Measurements from ENCODE around the gene GGT7. TPM values are rescaled to one million over a fixed set of nuclear protein-coding genes. Genes with fewer than 3 reads are reported as not detected.
"Not testable (repeated sequence)": the region's sequence is repeated elsewhere in the genome, so short reads cannot be mapped to it uniquely, and the experiment has no call there.

The GGT7 gene
- total RNA-seq, 4 donors from 2014 or later = 3.6 to 14.9 (median 11.9) TPM

DNA sequence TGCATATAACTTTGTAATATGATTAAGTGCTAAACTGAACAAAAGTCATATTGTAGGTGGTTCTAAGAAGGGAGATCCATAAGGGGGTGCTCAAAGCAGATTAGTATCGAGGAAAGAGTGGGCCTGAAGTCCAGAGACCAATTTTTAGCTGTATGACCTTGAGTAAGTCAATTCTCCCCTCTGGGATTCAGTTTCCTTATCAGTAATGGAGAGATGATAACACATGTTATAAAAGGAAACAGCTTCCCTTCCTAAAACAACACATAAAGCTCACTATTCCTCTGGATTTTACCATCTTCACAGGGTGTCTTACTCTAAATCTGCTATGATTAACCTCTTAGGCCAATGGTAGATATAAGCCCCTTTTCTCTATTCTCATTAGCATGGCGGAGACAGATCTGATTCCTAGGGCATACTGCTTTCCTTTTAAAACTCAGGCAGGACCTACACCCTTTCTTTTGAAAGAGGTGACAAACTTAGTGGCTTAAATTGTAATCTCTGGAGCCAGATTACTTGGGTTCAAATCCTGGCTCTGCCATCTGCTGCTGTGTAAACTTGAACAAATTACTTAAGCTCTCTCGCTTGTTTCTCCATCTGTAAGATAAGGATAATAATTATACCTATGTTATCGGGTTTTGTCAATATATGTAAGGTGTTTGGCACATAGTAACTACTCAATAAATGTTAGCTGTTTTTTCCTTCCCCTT is 43.2 kb upstream of the GGT7 start:
- no peak for ATAC-seq
- Histone ChIP-seq H3K27me3 (no peaks in the 10 kb centered on the region), H3K4me1 (no peaks in the 10 kb centered on the region), H3K36me3 (peaks cover 0 to 50% of the 10 kb centered on the region in 2 donors), H3K4me3 (no peak overlapping the region), H3K27ac (no peak overlapping the region), H3K9me3 (no peaks in the 10 kb centered on the region)
- 80 to 84% methylated on average over 3 to 4 of the region's 4 CpGs for WGBS, 2 donors (ENCODE audit: low coverage in 1 of 2)
- TF ChIP-seq, protein P1, sequence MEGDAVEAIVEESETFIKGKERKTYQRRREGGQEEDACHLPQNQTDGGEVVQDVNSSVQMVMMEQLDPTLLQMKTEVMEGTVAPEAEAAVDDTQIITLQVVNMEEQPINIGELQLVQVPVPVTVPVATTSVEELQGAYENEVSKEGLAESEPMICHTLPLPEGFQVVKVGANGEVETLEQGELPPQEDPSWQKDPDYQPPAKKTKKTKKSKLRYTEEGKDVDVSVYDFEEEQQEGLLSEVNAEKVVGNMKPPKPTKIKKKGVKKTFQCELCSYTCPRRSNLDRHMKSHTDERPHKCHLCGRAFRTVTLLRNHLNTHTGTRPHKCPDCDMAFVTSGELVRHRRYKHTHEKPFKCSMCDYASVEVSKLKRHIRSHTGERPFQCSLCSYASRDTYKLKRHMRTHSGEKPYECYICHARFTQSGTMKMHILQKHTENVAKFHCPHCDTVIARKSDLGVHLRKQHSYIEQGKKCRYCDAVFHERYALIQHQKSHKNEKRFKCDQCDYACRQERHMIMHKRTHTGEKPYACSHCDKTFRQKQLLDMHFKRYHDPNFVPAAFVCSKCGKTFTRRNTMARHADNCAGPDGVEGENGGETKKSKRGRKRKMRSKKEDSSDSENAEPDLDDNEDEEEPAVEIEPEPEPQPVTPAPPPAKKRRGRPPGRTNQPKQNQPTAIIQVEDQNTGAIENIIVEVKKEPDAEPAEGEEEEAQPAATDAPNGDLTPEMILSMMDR (IDR thresholded peaks at IDR 0.05) = no peak
- TF ChIP-seq POLR2A (IDR thresholded peaks at IDR 0.05) (no peak), POLR2AphosphoS5 (IDR thresholded peaks at IDR 0.05) (no peak), EP300 (IDR thresholded peaks at IDR 0.05) (no peak)

DNA sequence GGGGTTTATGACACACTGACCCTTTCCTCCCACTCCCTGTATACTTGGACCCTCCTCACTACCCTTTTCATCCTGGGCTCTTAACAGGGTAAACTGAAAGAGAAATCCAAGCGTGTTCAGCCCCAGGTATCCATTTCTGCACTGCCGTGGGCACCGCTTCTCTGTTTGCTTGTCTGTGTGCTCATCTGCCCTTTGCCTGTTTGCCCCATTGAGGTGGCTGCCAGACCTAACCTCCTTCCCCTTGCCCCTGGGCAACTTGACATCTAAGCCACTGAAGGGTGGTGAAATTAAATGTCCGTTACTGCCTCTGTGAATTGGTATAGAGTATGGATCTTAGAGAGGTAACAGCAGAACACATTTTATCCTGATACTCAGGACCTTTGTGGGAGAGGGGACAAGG is 42.5 kb upstream of the GGT7 start:
- no peak for TF ChIP-seq POLR2AphosphoS5 (IDR thresholded peaks at IDR 0.05)
- TF ChIP-seq EP300 (IDR thresholded peaks at IDR 0.05) = no peak
- TF ChIP-seq, protein P1 (IDR thresholded peaks at IDR 0.05) = no peak
- no peak for TF ChIP-seq POLR2A (IDR thresholded peaks at IDR 0.05)

DNA sequence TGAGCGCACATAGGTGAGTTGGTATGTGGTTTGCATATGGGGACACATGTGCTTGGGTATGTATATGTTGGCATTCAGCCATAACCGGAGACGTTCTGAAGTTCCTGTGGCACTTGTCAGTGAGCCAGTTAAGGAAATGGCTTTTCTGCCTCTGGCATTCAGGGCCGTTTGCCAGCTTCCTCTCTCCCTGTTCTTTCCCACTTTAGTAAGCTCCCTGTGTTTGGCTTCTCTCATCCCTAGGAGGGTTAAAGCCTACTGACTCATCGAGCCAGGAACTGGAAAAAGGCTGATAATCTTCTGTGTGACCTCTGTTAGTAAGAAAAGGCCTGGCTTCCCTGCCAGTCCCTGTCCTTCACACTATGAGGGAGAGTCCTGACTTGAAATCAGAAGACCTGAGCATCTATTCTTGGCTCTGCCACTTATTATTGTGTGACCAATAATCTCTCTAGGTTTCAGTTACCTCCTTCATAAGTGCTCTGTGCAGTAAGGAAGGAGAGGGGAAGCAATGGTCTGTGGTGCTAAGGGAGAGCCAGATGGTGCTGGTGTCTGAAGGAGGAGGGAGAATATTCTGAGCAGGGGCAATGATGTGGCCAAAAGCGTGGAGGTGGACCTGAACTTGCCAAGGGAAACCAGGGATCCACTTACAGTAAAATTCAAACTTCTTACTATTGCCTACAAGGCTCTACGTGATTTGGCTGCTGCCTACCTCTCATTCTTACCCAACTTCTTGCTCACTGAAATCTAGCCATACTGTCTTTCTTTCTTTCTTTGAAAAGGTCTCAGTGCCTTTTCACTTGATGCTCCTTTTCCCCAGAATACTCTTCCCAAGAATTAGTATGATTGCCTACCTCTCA is 35.2 kb upstream of the GGT7 start:
- Histone ChIP-seq H3K36me3 (no peaks in the 10 kb centered on the region), H3K9me3 (no peaks in the 10 kb centered on the region), H3K27ac (peak overlapping the region in 3 of 4 donors; percentile 71 to 78 (median 74)), H3K4me1 (peaks cover 3 to 23% (median 14%) of the 10 kb centered on the region in 3 donors), H3K4me3 (no peak overlapping the region), H3K27me3 (no peaks in the 10 kb centered on the region)
- WGBS, 2 donors (ENCODE audit: low coverage in 1 of 2) = 20 to 68% methylated on average over 2 to 4 of the region's 7 CpGs
- TF ChIP-seq, protein P1 (IDR thresholded peaks at IDR 0.05) = no peak
- TF ChIP-seq POLR2A (IDR thresholded peaks at IDR 0.05) = no peak
- peak; percentile 70 for TF ChIP-seq POLR2AphosphoS5 (IDR thresholded peaks at IDR 0.05)
- TF ChIP-seq EP300 (IDR thresholded peaks at IDR 0.05) = no peak
- ATAC-seq = peak; percentile 74

More for the DNA sequence above, 42.5 kb upstream of the GGT7 start:
- Histone ChIP-seq H3K4me3 (no peak overlapping the region), H3K9me3 (no peaks in the 10 kb centered on the region), H3K36me3 (peaks cover 0 to 42% of the 10 kb centered on the region in 2 donors), H3K4me1 (no peaks in the 10 kb centered on the region), H3K27me3 (no peaks in the 10 kb centered on the region), H3K27ac (no peak overlapping the region)
- ATAC-seq = no peak
- 88% methylated on average over 3 of the region's 4 CpGs; no CpG with 5 or more reads in 1 of the 2 donors for WGBS, 2 donors (ENCODE audit: low coverage in 1 of 2)

DNA sequence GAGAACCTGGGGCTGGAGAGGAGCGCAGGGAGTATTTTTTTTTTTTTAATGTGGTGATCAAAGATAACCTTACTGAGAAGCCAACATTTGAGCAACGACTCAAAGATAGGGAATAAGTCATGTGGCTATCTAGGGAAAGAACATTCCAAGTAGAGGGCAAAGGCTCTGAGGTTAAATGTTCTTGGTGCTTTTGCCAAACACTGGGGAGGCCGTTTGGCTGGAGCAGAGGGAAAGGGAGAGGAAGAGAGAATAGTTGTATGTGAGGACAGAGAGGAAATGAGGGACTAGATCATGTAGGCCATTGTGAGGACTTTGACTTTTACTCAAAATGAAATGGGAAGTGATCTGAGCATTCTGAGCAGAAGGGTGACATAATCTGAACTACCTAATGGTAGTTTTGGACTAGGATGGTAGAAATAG is 31.6 kb upstream of the GGT7 start:
- no peak for ATAC-seq
- H3K4me1 ChIP-seq = peaks cover 3 to 23% (median 14%) of the 10 kb centered on the region in 3 donors
- H3K27me3 ChIP-seq = no peaks in the 10 kb centered on the region
- no peak overlapping the region for H3K4me3 ChIP-seq
- no peaks in the 10 kb centered on the region for H3K9me3 ChIP-seq
- no peaks in the 10 kb centered on the region for H3K36me3 ChIP-seq
- no peak overlapping the region for H3K27ac ChIP-seq
- TF ChIP-seq, protein P1 (IDR thresholded peaks at IDR 0.05) = no peak
- TF ChIP-seq EP300 (IDR thresholded peaks at IDR 0.05) (no peak), POLR2A (IDR thresholded peaks at IDR 0.05) (no peak), POLR2AphosphoS5 (IDR thresholded peaks at IDR 0.05) (no peak)
- WGBS, 2 donors (ENCODE audit: low coverage in 1 of 2) = 33 to 74% methylated on average over 3 of the region's 3 CpGs

DNA sequence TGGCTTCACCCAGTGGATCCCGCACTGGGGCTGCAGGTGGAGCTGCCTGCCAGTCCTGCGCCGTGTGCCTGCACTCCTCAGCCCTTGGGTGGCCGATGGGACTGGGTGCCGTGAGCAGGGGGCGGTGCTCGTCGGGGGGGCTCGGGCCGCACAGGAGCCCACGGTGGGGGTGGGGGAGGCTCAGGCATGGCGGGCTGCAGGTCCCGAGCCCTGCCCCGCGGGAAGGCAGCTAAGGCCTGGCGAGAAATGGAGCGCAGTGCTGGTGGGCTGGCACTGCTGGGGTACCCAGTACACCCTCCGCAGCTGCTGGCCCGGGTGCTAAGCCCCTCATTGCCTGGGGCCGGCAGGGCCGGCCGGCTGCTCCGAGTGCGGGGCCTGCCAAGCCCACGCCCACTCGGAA is 26.1 kb upstream of the GGT7 start:
- not testable (repeated sequence) for H3K36me3 ChIP-seq, ATAC-seq, H3K27ac ChIP-seq, H3K27me3 ChIP-seq, H3K4me3 ChIP-seq, H3K9me3 ChIP-seq
- no CpG with 5 or more reads among the region's 26 CpGs for WGBS, 2 donors (ENCODE audit: low coverage in 1 of 2)
- H3K4me1 ChIP-seq = peaks cover 0 to 30% (median 0%) of the 10 kb centered on the region in 3 donors

DNA sequence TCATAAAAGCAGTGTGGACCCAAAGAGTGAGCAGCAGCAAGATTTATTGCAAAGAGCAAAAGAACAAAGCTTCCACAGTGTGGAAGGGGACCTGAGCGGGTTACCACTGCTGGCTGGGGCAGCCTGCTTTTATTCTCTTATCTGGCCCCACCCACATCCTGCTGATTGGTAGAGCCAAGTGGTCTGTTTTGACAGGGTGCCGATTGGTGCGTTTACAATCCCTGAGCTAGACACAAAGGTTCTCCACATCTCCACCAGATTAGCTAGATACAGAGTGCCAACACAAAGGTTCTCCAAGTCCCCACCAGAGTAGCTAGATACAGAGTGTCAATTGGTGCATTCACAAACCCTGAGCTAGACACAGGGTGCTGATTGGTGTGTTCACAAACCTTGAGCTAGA is 25.5 kb upstream of the GGT7 start:
- not testable (repeated sequence) for H3K4me3 ChIP-seq
- no CpG with 5 or more reads among the region's 3 CpGs for WGBS, 2 donors (ENCODE audit: low coverage in 1 of 2)

More for the DNA sequence above, 25.5 kb upstream of the GGT7 start:
- not testable (repeated sequence) for ATAC-seq, H3K27ac ChIP-seq, H3K36me3 ChIP-seq, H3K27me3 ChIP-seq, H3K9me3 ChIP-seq
- peaks cover 0 to 30% (median 0%) of the 10 kb centered on the region in 3 donors for H3K4me1 ChIP-seq
